K562 (cell line): ENCODE results near the gene DTNB. TPM values are rescaled to one million over a fixed set of nuclear protein-coding genes. Genes with fewer than 3 reads are reported as not detected.

Experiments used
- HNRNPLL ChIP-seq: fragments of 200-400 bp; formaldehyde crosslinking; IDR thresholded peaks from 2 replicates; pipeline ENCODE4 v1.6.1; 2017; ENCODE audit warnings: low read length, low read depth, mild to moderate bottlenecking; ENCODE audit not compliant: poor library complexity, severe bottlenecking
- NBN ChIP-seq: fragments of 450-650 bp; IDR thresholded peaks from 2 replicates; pipeline ENCODE4 v1.6.1; 2016; ENCODE audit warnings: low read depth, mild to moderate bottlenecking
- ZNF133 ChIP-seq: fragments of 250-450 bp; sonication (Bioruptor Pico); IDR thresholded peaks from 2 replicates; pipeline ENCODE4 v1.4.0; 2020; ENCODE audit warnings: mild to moderate bottlenecking
- ZZZ3 ChIP-seq: fragments of 450-650 bp; IDR thresholded peaks from 2 replicates; pipeline ENCODE4 v1.6.1; 2016; ENCODE audit warnings: antibody characterized with exemption, mild to moderate bottlenecking, moderate library complexity
- polyA plus RNA-seq, 8 experiments: library from polyadenylated mRNA; depleted of rRNA in 4 of 8; stranded (reverse) in 5 of 8; unstranded in 3 of 8; fragments of >200 nt; fragmentation: Nextera tagmentation in 2 of 8; fragmentation: Illumina TruSeq in 1 of 8; extraction: Ambion mirVana in 2 of 8; extraction: Trizol in 1 of 8; gene quantifications; 2 replicates each; pipeline versions ENCODE4 v1.2.1 to v1.2.3, GENCODE V29; 2011 to 2014; ENCODE audit warnings: inconsistent platforms in 1 of 8, missing spikeins in 1 of 8
- total RNA-seq, 7 experiments: library from RNA; depleted of rRNA in 6 of 7; stranded (reverse); fragments of >200 nt in 6 of 7; fragmentation: Illumina TruSeq in 2 of 7; extraction: Trizol in 2 of 7; gene quantifications; 2 replicates each; pipeline versions ENCODE4 v1.2.1 to v1.2.3, GENCODE V29; 2011 to 2021; ENCODE audit warnings: low replicate concordance in 1 of 7
- TF ChIP-seq, protein P1 (sequence below): fragments of 450-650 bp; formaldehyde crosslinking; IDR thresholded peaks from 2 replicates; pipeline ENCODE4 v1.4.0; 2020; ENCODE audit warnings: mild to moderate bottlenecking, mixed read lengths
- TF ChIP-seq, protein P2 (sequence below): fragments of 450-650 bp; IDR thresholded peaks from 2 replicates; pipeline ENCODE4 v1.7.1; 2018; ENCODE audit warnings: mild to moderate bottlenecking, low read depth; ENCODE audit not compliant: partially characterized antibody
- TF ChIP-seq, protein P3 (sequence below): fragments of 250-450 bp; sonication (Bioruptor Pico); IDR thresholded peaks from 2 replicates; pipeline ENCODE4 v1.5.0; 2020; ENCODE audit warnings: mild to moderate bottlenecking, borderline replicate concordance

The DTNB gene
- total and polyA plus RNA-seq, 9 of the 15 experiments (the other 6 are each of a cell fraction or from before 2014, with no cell fraction given), result 0.18 to 2.0 (median 0.77) TPM; not detected in 2

GRCh38 chr2:25358249-25358815 lies 315.0 kb downstream of the DTNB start (continued):
- TF ChIP-seq, protein P1, sequence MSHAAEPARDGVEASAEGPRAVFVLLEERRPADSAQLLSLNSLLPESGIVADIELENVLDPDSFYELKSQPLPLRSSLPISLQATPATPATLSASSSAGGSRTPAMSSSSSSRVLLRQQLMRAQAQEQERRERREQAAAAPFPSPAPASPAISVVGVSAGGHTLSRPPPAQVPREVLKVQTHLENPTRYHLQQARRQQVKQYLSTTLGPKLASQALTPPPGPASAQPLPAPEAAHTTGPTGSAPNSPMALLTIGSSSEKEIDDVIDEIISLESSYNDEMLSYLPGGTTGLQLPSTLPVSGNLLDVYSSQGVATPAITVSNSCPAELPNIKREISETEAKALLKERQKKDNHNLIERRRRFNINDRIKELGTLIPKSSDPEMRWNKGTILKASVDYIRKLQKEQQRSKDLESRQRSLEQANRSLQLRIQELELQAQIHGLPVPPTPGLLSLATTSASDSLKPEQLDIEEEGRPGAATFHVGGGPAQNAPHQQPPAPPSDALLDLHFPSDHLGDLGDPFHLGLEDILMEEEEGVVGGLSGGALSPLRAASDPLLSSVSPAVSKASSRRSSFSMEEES (CRISPR knock-in tag), result no peak
- TF ChIP-seq ZZZ3 (no peak), NBN (no peak), HNRNPLL (no peak), ZNF133 (CRISPR knock-in tag) (no peak)
- TF ChIP-seq, protein P2, sequence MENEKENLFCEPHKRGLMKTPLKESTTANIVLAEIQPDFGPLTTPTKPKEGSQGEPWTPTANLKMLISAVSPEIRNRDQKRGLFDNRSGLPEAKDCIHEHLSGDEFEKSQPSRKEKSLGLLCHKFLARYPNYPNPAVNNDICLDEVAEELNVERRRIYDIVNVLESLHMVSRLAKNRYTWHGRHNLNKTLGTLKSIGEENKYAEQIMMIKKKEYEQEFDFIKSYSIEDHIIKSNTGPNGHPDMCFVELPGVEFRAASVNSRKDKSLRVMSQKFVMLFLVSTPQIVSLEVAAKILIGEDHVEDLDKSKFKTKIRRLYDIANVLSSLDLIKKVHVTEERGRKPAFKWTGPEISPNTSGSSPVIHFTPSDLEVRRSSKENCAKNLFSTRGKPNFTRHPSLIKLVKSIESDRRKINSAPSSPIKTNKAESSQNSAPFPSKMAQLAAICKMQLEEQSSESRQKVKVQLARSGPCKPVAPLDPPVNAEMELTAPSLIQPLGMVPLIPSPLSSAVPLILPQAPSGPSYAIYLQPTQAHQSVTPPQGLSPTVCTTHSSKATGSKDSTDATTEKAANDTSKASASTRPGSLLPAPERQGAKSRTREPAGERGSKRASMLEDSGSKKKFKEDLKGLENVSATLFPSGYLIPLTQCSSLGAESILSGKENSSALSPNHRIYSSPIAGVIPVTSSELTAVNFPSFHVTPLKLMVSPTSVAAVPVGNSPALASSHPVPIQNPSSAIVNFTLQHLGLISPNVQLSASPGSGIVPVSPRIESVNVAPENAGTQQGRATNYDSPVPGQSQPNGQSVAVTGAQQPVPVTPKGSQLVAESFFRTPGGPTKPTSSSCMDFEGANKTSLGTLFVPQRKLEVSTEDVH, result no peak
- TF ChIP-seq, protein P3, sequence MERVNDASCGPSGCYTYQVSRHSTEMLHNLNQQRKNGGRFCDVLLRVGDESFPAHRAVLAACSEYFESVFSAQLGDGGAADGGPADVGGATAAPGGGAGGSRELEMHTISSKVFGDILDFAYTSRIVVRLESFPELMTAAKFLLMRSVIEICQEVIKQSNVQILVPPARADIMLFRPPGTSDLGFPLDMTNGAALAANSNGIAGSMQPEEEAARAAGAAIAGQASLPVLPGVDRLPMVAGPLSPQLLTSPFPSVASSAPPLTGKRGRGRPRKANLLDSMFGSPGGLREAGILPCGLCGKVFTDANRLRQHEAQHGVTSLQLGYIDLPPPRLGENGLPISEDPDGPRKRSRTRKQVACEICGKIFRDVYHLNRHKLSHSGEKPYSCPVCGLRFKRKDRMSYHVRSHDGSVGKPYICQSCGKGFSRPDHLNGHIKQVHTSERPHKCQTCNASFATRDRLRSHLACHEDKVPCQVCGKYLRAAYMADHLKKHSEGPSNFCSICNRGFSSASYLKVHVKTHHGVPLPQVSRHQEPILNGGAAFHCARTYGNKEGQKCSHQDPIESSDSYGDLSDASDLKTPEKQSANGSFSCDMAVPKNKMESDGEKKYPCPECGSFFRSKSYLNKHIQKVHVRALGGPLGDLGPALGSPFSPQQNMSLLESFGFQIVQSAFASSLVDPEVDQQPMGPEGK (CRISPR knock-in tag), result no peak
